SIG-M5 treated with dmso at 0.1 percent for 504 hours (cell line): ENCODE data around the gene PIGK.
A peak's percentile ranks its signal among the peaks of the same experiment; 100 is the strongest.
"Not testable (repeated sequence)": the region's sequence is repeated elsewhere in the genome, so short reads cannot be mapped to it uniquely, and the experiment has no call there.

Experiments used
- DNase-seq: peaks from one replicate; lab custom pipeline; 2025; ENCODE audit not compliant: unreplicated experiment; lab: John Stamatoyannopoulos, UW

PIGK gene

GRCh38 chr1:77219166-77219887 is at the start of gene PIGK:
Gene PIGK, minus strand, starts transcription at chr1:77219430. Its CDS starts 28 bp downstream, at chr1:77219402.
- peak; percentile 77 for DNase-seq

- no peak for DNase-seq
Observed at GRCh38 chr1:77267035-77267434, 47.8 kb upstream of the PIGK start.

- DNase-seq = no peak
Observed at GRCh38 chr1:77265180-77265579, 46.0 kb upstream of the PIGK start.

GRCh38 chr1:77263708-77264107 is 44.5 kb upstream of the PIGK start:
- no peak for DNase-seq

- DNase-seq = no peak
Observed at GRCh38 chr1:77253211-77253610, 34.0 kb upstream of the PIGK start.

- no peak for DNase-seq
Observed at GRCh38 chr1:77250126-77250525, 30.9 kb upstream of the PIGK start.

- DNase-seq = no peak
Observed at GRCh38 chr1:77245830-77246229, 26.6 kb upstream of the PIGK start.

- no peak for DNase-seq
Observed at GRCh38 chr1:77239311-77239710, 20.1 kb upstream of the PIGK start.

GRCh38 chr1:77238462-77238861 is 19.2 kb upstream of the PIGK start:
- peak; percentile 62 for DNase-seq

- DNase-seq = no peak
Observed at GRCh38 chr1:77234943-77235342, 15.7 kb upstream of the PIGK start.

GRCh38 chr1:77234096-77234495 is 14.9 kb upstream of the PIGK start:
- DNase-seq = no peak

GRCh38 chr1:77232829-77233228 is 13.6 kb upstream of the PIGK start:
- no peak for DNase-seq

- no peak for DNase-seq
Observed at GRCh38 chr1:77230051-77230450, 10.8 kb upstream of the PIGK start.

- DNase-seq = no peak
Observed at GRCh38 chr1:77228836-77229235, 9.6 kb upstream of the PIGK start.

GRCh38 chr1:77227381-77227780 is 8.2 kb upstream of the PIGK start:
- no peak for DNase-seq

GRCh38 chr1:77222496-77222895 is 3.3 kb upstream of the PIGK start:
- no peak for DNase-seq

GRCh38 chr1:77220687-77221463 is 1.6 kb upstream of the PIGK start:
- DNase-seq = no peak

GRCh38 chr1:77218477-77219165 is 609 bp downstream of the PIGK start:
- peak; percentile 16 for DNase-seq

GRCh38 chr1:77204043-77204442 is 15.2 kb downstream of the PIGK start:
- not testable (repeated sequence) for DNase-seq

- DNase-seq = no peak
Observed at GRCh38 chr1:77202751-77203150, 16.5 kb downstream of the PIGK start.

- no peak for DNase-seq
Observed at GRCh38 chr1:77200806-77201205, 18.4 kb downstream of the PIGK start.

GRCh38 chr1:77200293-77200692 is 18.9 kb downstream of the PIGK start:
- no peak for DNase-seq
